Stomach (tissue), 4 donors: ENCODE measurements around the gene ITLN1.
"Not testable (repeated sequence)": the region's sequence is repeated elsewhere in the genome, so short reads cannot be mapped to it uniquely, and the experiment has no call there.

Experiments used
- CTCF ChIP-seq, 7 experiments: fragments of 450-650 bp in 4 of 7; fragments of 200-600 bp in 3 of 7; sonication (generic) in 3 of 7; IDR thresholded peaks; one replicate each; pipeline ENCODE4 v1.5.1; 2016 to 2019; ENCODE audit warnings: antibody characterized with exemption in 7 of 7, control low read depth in 2 of 7, mild to moderate bottlenecking in 1 of 7
- EP300 ChIP-seq: sonication (generic); formaldehyde crosslinking; IDR thresholded peaks from one replicate; pipeline ENCODE4 v1.6.1; 2017; ENCODE audit warnings: antibody characterized with exemption
- POLR2A ChIP-seq, 4 donors: fragments of 450-650 bp; IDR thresholded peaks; one replicate each; pipeline ENCODE4 v1.6.1; 2016; ENCODE audit warnings: antibody characterized with exemption in 4 of 4, control low read depth in 2 of 4, mild to moderate bottlenecking in 1 of 4, moderate library complexity in 1 of 4
- POLR2AphosphoS5 ChIP-seq, 3 donors: sonication (generic); formaldehyde crosslinking; IDR thresholded peaks; one replicate each; pipeline ENCODE4 v1.6.1; 2016; ENCODE audit warnings: antibody characterized with exemption in 3 of 3

GRCh38 chr1:160900683-160901082, 15.7 kb upstream of the ITLN1 start:
- TF ChIP-seq CTCF (IDR thresholded peaks at IDR 0.05); POLR2A (IDR thresholded peaks at IDR 0.05); POLR2AphosphoS5 (IDR thresholded peaks at IDR 0.05); EP300: not testable (repeated sequence)
